Measurements from ENCODE around the gene COL7A1. TPM values are rescaled to one million over a fixed set of nuclear protein-coding genes. Genes with fewer than 3 reads are reported as not detected.

The COL7A1 gene
- total RNA-seq, 1 donor from 2014 or later = 62.0 TPM

- Mint-ChIP-seq H3K27ac (ENCODE audit: unreplicated experiment) (no peak overlapping the region), H3K9me3 (ENCODE audit: unreplicated experiment) (peaks cover 2% of the 10 kb centered on the region), H3K36me3 (ENCODE audit: unreplicated experiment) (no peaks in the 10 kb centered on the region), H3K4me1 (ENCODE audit: low read depth, unreplicated experiment) (no peaks in the 10 kb centered on the region), H3K4me3 (ENCODE audit: unreplicated experiment) (no peak overlapping the region), H3K27me3 (ENCODE audit: unreplicated experiment) (peaks cover 2% of the 10 kb centered on the region)
- no peak for TF ChIP-seq CTCF (IDR thresholded peaks at IDR 0.05; ENCODE audit: partially characterized antibody, unreplicated experiment)
- DNase-seq = no peak
Observed at GRCh38 chr3:48573973-48574585, 21.1 kb downstream of the COL7A1 start.

- Mint-ChIP-seq H3K27ac (ENCODE audit: unreplicated experiment) (no peak overlapping the region), H3K9me3 (ENCODE audit: unreplicated experiment) (peaks cover 4% of the 10 kb centered on the region), H3K4me1 (ENCODE audit: low read depth, unreplicated experiment) (no peaks in the 10 kb centered on the region), H3K36me3 (ENCODE audit: unreplicated experiment) (no peaks in the 10 kb centered on the region), H3K4me3 (ENCODE audit: unreplicated experiment) (no peak overlapping the region), H3K27me3 (ENCODE audit: unreplicated experiment) (peaks cover 5% of the 10 kb centered on the region)
- DNase-seq = no peak
- no peak for TF ChIP-seq CTCF (IDR thresholded peaks at IDR 0.05; ENCODE audit: partially characterized antibody, unreplicated experiment)
Observed at GRCh38 chr3:48572517-48572916, 22.6 kb downstream of the COL7A1 start.

GRCh38 chr3:48571938-48572337 is 23.2 kb downstream of the COL7A1 start:
- H3K4me1 Mint-ChIP-seq (ENCODE audit: low read depth, unreplicated experiment) = peaks cover 3% of the 10 kb centered on the region
- H3K27me3 Mint-ChIP-seq (ENCODE audit: unreplicated experiment) = peaks cover 8% of the 10 kb centered on the region
- H3K4me3 Mint-ChIP-seq (ENCODE audit: unreplicated experiment) = no peak overlapping the region
- no peak for DNase-seq
- TF ChIP-seq CTCF (IDR thresholded peaks at IDR 0.05; ENCODE audit: partially characterized antibody, unreplicated experiment) = no peak
- H3K27ac Mint-ChIP-seq (ENCODE audit: unreplicated experiment) = no peak overlapping the region
- H3K9me3 Mint-ChIP-seq (ENCODE audit: unreplicated experiment) = peaks cover 6% of the 10 kb centered on the region
- no peaks in the 10 kb centered on the region for H3K36me3 Mint-ChIP-seq (ENCODE audit: unreplicated experiment)

GRCh38 chr3:48569808-48570450 is 25.2 kb downstream of the COL7A1 start:
- Mint-ChIP-seq H3K27ac (ENCODE audit: unreplicated experiment) (no peak overlapping the region), H3K9me3 (ENCODE audit: unreplicated experiment) (peaks cover 9% of the 10 kb centered on the region), H3K27me3 (ENCODE audit: unreplicated experiment) (peaks cover 14% of the 10 kb centered on the region), H3K4me1 (ENCODE audit: low read depth, unreplicated experiment) (peaks cover 6% of the 10 kb centered on the region), H3K4me3 (ENCODE audit: unreplicated experiment) (no peak overlapping the region), H3K36me3 (ENCODE audit: unreplicated experiment) (no peaks in the 10 kb centered on the region)
- TF ChIP-seq CTCF (IDR thresholded peaks at IDR 0.05; ENCODE audit: partially characterized antibody, unreplicated experiment) = no peak
- no peak for DNase-seq

- Mint-ChIP-seq H3K27me3 (ENCODE audit: unreplicated experiment) (peaks cover 14% of the 10 kb centered on the region), H3K4me1 (ENCODE audit: low read depth, unreplicated experiment) (peaks cover 6% of the 10 kb centered on the region), H3K36me3 (ENCODE audit: unreplicated experiment) (no peaks in the 10 kb centered on the region), H3K4me3 (ENCODE audit: unreplicated experiment) (no peak overlapping the region), H3K27ac (ENCODE audit: unreplicated experiment) (no peak overlapping the region), H3K9me3 (ENCODE audit: unreplicated experiment) (peaks cover 9% of the 10 kb centered on the region)
- DNase-seq = no peak
- no peak for TF ChIP-seq CTCF (IDR thresholded peaks at IDR 0.05; ENCODE audit: partially characterized antibody, unreplicated experiment)
Observed at GRCh38 chr3:48569400-48569799, 25.7 kb downstream of the COL7A1 start.
